Aorta (tissue), 5 donors: Measurements from ENCODE around the gene NELL1. TPM values are rescaled to one million over a fixed set of nuclear protein-coding genes. Genes with fewer than 3 reads are reported as not detected.

ENCODE experiments used
- ATAC-seq: fragments of 200-7000 bp; cut with Tn5 transposase; one replicate; pipeline ENCODE4 v1.9.1; 2022; ENCODE audit warnings: moderate library complexity; ENCODE audit not compliant: low FRiP score
- DNase-seq, 2 donors: peaks; one replicate each; pipeline ENCODE4 v3.0.0-alpha.2; 2020
- H3K27ac ChIP-seq, 2 donors: one replicate each; pipeline ENCODE4 v1.5.1; 2013; ENCODE audit warnings: low read length in 2 of 2, mild to moderate bottlenecking in 2 of 2, moderate library complexity in 2 of 2, control low read depth in 1 of 2, inconsistent platforms in 1 of 2, low read depth in 1 of 2
- H3K27me3 ChIP-seq, 2 donors: one replicate each; pipeline ENCODE4 v1.6.1; 2013; ENCODE audit warnings: control low read depth in 1 of 2, low read length in 1 of 2, mild to moderate bottlenecking in 1 of 2, moderate library complexity in 1 of 2; ENCODE audit not compliant: insufficient read depth in 2 of 2, control insufficient read depth in 1 of 2
- H3K36me3 ChIP-seq, 2 donors: one replicate each; pipeline ENCODE4 v1.6.1; 2013; ENCODE audit warnings: control low read depth in 1 of 2, low read length in 1 of 2, mild to moderate bottlenecking in 1 of 2; ENCODE audit not compliant: insufficient read depth in 2 of 2, control insufficient read depth in 1 of 2
- H3K4me1 ChIP-seq, 2 donors: one replicate each; pipeline ENCODE4 v1.6.1; 2013; ENCODE audit warnings: low read length in 2 of 2, control low read depth in 1 of 2, mild to moderate bottlenecking in 1 of 2, moderate library complexity in 1 of 2; ENCODE audit not compliant: insufficient read depth in 2 of 2, control insufficient read depth in 1 of 2
- H3K4me3 ChIP-seq, 2 donors: one replicate each; pipeline ENCODE4 v1.5.1; 2013; ENCODE audit warnings: low read length in 2 of 2, control low read depth in 1 of 2, mild to moderate bottlenecking in 1 of 2
- H3K9me3 ChIP-seq: one replicate; pipeline ENCODE4 v1.6.1; 2013; ENCODE audit warnings: mild to moderate bottlenecking, low read length; ENCODE audit not compliant: control insufficient read depth
- WGBS, 2 donors: extraction: QIAGEN DNeasy Blood & Tissue Kit; methylation state at CpG; one replicate each; pipeline ENCODE4 v1.1.7; 2013; 5-methylcytosine and 5-hydroxymethylcytosine counted together
- intact Hi-C, 2 donors: fragments of 100-400 bp; cut with DNase I; formaldehyde crosslinking; loops; one replicate each; pipeline versions ENCODE4 v1.14.2 to v1.15.0; 2022
- polyA plus RNA-seq, 2 donors: library from polyadenylated mRNA; stranded (reverse); fragments of 200-250 nt; gene quantifications; one replicate each; pipeline ENCODE4 v1.2.3, GENCODE V29; 2013
- total RNA-seq, 2 donors: library from RNA; stranded (reverse); fragmentation: NEBNext Ultra II Directional; extraction: Animal tissue kit (Norgen Biotek cat#: 25700); gene quantifications; one replicate each; pipeline ENCODE4 v1.2.1, GENCODE V29; 2021
- donor health status: healthy with polysubstance abuse.
- donor health status: Bipolar disorder and iron deficiency.
- donor health status: DM: no; HTN: no; CAD: no.
- donor health status: DM: no; HTN: no; CAD: no.
- donor health status: DM: yes; HTN: yes; CAD: no.

Gene NELL1
- total and polyA plus RNA-seq, 4 donors: 0.88 TPM; not detected in 3

DNA sequence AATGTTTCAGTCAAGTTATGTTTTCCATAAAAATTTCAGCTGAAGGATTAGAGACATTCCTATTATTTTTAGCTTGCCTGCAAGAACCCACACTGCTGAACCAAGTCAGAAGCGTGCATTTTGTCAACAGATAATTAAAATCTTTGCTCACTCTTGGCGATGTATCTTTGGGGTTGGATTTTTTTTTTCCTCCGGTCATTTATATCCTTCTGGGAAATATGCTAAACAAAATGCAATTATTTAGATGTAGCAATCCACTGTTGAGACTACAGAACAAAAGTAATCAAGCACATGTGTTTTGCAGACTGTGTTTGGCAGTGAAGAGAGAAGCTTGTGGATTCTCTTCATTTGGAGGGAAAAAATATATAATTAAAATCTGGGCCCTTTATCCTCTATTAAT is 15.3 kb upstream of the NELL1 start:
- Histone ChIP-seq H3K4me3 (no peak overlapping the region), H3K9me3 (no peaks in the 10 kb centered on the region), H3K27me3 (no peaks in the 10 kb centered on the region), H3K36me3 (no peaks in the 10 kb centered on the region), H3K27ac (no peak overlapping the region), H3K4me1 (no peaks in the 10 kb centered on the region)
- 23 to 46% methylated on average over 3 of the region's 3 CpGs for WGBS, 2 donors
- ATAC-seq (no peak), DNase-seq (no peak)
- intact Hi-C loops: loop anchor here in 1 of 2 donors (10.0 kb wide), 1 partner anchor 1651 kb away; no protein-coding TSS in a partner anchor

DNA sequence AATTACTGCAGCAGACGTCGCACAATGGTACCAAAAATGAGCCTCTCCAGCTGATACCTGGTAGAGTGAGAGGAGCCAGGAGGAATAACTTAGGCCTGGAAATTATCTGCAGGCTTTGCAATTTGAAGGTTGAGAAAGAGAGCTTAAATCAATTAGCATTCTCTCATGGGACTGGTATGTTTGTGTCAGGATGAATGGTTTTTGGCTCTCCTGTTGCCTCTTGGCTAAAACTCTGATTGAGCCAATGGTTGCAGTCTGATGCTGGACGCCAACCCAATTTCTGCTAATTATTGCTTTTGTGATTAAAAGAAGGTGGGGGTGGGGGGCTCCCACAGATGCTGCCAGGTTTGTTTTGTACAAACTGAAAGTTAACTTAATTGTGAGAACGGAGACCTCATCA is 12.5 kb upstream of the NELL1 start:
- H3K9me3 ChIP-seq: no peaks in the 10 kb centered on the region
- intact Hi-C loops: loop anchor here in 1 of 2 donors (10.0 kb wide), 1 partner anchor 1648 kb away; no protein-coding TSS in a partner anchor
- WGBS, 2 donors: 73 to 81% methylated on average over 4 of the region's 4 CpGs
- no peaks in the 10 kb centered on the region for H3K4me1 ChIP-seq
- H3K27ac ChIP-seq: no peak overlapping the region
- ATAC-seq (no peak), DNase-seq (no peak)
- no peaks in the 10 kb centered on the region for H3K36me3 ChIP-seq
- H3K27me3 ChIP-seq: no peaks in the 10 kb centered on the region
- H3K4me3 ChIP-seq: no peak overlapping the region

DNA sequence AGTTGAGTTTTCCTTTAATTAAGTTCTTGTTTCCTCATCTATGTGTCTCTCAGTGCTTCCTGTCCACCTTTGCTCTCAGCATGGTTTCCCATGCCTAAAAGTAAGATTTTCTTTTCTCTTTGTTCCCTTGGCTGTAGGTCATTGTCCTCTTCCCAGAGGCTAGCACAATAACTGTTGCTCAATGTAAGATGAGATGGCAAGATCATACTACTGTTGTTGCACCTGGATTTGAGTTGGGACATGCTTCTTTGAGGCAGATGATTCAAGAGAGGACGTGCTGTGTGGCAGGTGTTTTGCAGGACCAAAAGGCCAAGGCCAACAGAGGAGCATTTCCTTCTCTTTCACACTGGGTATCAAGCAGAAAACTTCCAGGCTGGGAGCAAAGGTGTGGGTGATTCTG is 11.3 kb upstream of the NELL1 start:
- Histone ChIP-seq H3K4me1 (no peaks in the 10 kb centered on the region), H3K9me3 (peaks cover 2% of the 10 kb centered on the region), H3K27ac (no peak overlapping the region), H3K4me3 (no peak overlapping the region), H3K36me3 (no peaks in the 10 kb centered on the region), H3K27me3 (no peaks in the 10 kb centered on the region)
- intact Hi-C loops: loop anchor here in 1 of 2 donors (10.0 kb wide), 1 partner anchor 1647 kb away; no protein-coding TSS in a partner anchor
- 25 to 37% methylated on average over 1 of the region's 1 CpG for WGBS, 2 donors
- DNase-seq (no peak), ATAC-seq (no peak)

DNA sequence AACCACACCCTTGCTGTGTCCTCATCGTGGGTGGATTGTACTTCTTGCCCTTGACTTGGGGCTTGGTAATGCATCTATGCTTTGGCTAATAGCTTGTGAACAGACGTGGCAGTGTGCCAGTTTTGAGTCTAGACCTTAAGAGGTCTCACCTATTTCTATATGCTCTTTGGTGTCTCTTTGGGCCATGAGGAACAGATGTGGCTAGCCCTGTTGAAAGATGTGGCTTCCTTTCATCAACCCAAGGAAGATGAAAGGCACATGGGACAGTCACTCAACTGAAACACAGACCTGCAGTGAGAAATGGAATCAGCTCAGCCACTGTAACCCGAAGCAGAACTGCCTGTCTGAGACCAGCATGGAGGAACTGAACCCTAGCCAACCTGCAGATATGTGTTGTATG is 7.9 kb upstream of the NELL1 start:
- Histone ChIP-seq H3K27me3 (peaks cover 0 to 2% of the 10 kb centered on the region in 2 donors), H3K9me3 (peaks cover 2% of the 10 kb centered on the region), H3K36me3 (no peaks in the 10 kb centered on the region), H3K4me3 (no peak overlapping the region), H3K4me1 (no peaks in the 10 kb centered on the region), H3K27ac (no peak overlapping the region)
- intact Hi-C loops: no loop called here
- WGBS, 2 donors: 52 to 66% methylated on average over 3 of the region's 3 CpGs
- DNase-seq (no peak), ATAC-seq (no peak)

DNA sequence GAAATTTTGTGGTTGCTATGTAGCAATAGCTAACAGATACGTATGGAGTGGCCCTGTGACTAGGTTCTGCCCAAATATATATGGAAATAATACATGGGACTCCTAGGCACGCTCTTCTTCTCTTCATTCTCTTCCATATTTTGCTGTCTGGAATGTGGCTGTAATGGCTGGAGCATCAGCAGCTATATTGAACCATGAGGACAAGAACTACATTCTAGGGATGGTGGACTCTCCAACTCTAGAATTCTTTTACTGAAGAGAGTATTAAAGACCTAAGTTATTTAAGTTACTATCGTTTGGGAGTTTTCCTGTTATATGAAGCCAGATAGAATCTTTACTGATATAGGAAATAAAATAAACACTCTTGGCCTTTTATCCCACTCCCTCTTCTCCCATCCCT is 7.5 kb upstream of the NELL1 start:
- Histone ChIP-seq H3K9me3 (peaks cover 2% of the 10 kb centered on the region), H3K27me3 (peaks cover 0 to 2% of the 10 kb centered on the region in 2 donors), H3K36me3 (no peaks in the 10 kb centered on the region), H3K27ac (no peak overlapping the region), H3K4me3 (no peak overlapping the region), H3K4me1 (no peaks in the 10 kb centered on the region)
- DNase-seq: no peak
- 79 to 84% methylated on average over 3 of the region's 3 CpGs for WGBS, 2 donors
- ATAC-seq: no peak
- intact Hi-C loops: no loop called here

DNA sequence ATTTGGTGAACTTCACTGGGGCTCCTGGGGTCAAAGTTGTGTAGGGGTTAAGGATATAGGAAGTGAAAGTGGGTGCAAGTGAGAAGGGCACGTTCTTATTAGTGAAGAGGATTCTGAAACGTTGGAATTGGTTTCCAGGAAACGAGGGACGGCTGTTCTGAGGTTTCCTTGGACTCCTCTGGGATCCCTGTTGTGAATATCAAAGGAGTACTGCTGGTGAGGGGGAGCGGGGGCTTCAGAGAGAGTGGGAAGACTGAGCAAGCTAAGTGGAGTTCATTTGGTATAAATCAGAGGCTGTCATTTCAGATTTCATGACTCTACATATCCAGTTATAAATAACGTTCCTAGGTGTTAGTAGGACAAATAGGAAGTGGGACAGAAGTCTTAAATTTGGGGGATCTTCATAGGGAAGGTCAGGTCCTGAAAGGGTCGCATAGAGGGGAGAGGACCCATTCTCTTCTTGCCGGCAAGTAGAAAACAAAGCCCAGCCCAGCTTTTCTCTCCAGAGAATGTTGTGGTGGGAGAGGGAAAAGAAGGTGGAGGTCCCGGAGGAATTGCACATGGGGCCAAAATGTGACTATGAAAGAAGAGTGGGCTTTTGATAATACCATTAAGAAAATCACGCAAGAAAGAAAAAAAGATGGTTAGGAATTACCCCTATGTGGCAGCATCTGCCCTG is 1.1 kb upstream of the NELL1 start:
- H3K4me3 ChIP-seq: no peak overlapping the region
- DNase-seq (no peak), ATAC-seq (no peak)
- no peaks in the 10 kb centered on the region for H3K36me3 ChIP-seq
- peaks cover 0 to 3% of the 10 kb centered on the region in 2 donors for H3K27me3 ChIP-seq
- 5% methylated on average over 10 of the region's 10 CpGs for WGBS, 2 donors
- no peak overlapping the region for H3K27ac ChIP-seq
- no peaks in the 10 kb centered on the region for H3K4me1 ChIP-seq
- intact Hi-C loops: no loop called here
- no peaks in the 10 kb centered on the region for H3K9me3 ChIP-seq

DNA sequence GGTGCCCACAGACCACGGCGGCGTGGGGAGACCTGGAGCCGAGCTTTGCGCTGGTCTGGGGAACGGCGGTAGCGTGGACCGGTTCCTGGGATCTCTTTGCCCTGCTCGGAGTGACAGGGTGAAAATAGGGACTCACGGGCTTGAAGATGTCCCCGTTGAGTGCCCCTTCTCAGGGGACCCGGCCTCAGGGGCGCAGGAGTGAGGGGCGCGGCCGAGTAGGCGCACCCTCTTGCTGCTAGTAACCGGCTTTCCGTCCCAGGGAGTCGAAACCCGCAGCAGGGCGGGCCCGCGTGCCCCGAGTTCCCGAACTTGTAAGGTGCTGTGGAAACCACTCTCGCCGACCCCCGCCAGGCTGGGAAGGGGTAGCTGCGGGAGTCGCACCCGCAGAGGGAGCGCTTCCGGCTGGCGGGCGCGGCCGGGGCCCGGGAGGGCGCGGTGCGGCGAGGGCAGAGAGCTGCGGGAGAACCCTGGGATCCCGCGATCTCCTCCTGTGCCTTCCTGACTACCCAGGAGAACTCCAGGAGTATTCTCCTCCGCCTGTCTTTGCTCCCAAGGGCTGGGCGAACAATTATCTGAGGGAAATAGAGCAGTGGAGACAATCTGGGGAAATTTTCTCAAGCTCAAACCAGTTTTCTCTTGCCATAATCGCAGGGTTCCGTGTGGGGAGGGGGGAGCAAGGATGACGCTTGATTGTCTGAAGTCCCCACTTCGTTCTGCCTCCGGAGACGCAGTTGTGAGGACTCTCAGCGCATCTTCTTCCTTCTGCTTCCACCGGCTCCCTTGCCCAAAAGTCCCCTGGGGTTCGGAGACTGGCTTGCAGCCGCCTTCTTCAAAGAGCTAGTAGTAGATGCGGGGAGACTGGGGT is 666 bp downstream of the NELL1 start:
- ATAC-seq: no peak
- H3K4me3 ChIP-seq: no peak overlapping the region
- 1% methylated on average over 57 to 60 of the region's 60 CpGs for WGBS, 2 donors
- peaks cover 0 to 1% of the 10 kb centered on the region in 2 donors for H3K27me3 ChIP-seq
- DNase-seq: no peak
- H3K4me1 ChIP-seq: no peaks in the 10 kb centered on the region
- H3K27ac ChIP-seq: no peak overlapping the region
- H3K9me3 ChIP-seq: no peaks in the 10 kb centered on the region
- intact Hi-C loops: no loop called here
- no peaks in the 10 kb centered on the region for H3K36me3 ChIP-seq

DNA sequence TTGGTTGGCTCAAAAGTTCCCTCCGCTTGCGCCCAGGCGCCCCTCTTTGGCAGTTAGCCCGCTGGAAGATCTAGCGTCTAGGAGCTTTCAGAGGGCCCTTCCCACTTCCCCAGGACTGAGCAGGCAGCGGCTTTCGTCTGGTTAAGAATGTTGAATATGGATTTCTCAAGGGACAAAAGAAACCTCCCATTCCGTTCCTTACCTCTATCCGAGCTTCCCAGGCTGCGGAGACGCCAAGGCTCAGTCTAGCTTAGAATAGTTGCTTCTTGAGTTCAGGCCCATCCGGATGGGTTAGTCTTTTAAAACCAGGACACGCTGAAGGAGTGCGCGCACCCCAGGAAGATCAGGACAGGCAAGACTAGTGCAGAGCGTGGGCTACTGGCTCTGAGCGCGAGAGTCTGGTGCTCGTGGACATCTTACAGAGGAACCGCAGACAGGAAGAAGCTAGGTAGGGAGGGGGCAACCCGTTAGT is 1.6 kb downstream of the NELL1 start:
- 2 to 3% methylated on average over 21 of the region's 21 CpGs for WGBS, 2 donors
- DNase-seq (no peak), ATAC-seq (no peak)

More for the DNA sequence above, 1.6 kb downstream of the NELL1 start:
- Histone ChIP-seq H3K27me3 (peaks cover 0 to 1% of the 10 kb centered on the region in 2 donors), H3K9me3 (no peaks in the 10 kb centered on the region), H3K36me3 (no peaks in the 10 kb centered on the region), H3K4me3 (no peak overlapping the region), H3K4me1 (no peaks in the 10 kb centered on the region), H3K27ac (no peak overlapping the region)
- intact Hi-C loops: no loop called here
